Cardiac fibroblast (primary cell): ENCODE results near the gene NGEF.

ENCODE experiments used
- DNase-seq, 2 donors: peaks; one replicate each; pipeline versions ENCODE4 v3.0.0 to v3.0.0-alpha.2; 2010; ENCODE audit warnings: low read depth in 2 of 2
- H3K4me3 ChIP-seq, 2 donors: replicated peaks in 1 of 2; 1 replicate in 1 of 2; 2 replicates in 1 of 2; pipeline ENCODE4 v1.5.1; 2011; ENCODE audit warnings: low read depth in 2 of 2, low read length in 2 of 2, mild to moderate bottlenecking in 2 of 2, moderate library complexity in 1 of 2
- TF ChIP-seq, protein P1 (sequence below): IDR thresholded peaks from one replicate; pipeline ENCODE4 v1.5.1; 2011; ENCODE audit warnings: low read depth, mild to moderate bottlenecking, low read length, inconsistent platforms

NGEF gene

DNA sequence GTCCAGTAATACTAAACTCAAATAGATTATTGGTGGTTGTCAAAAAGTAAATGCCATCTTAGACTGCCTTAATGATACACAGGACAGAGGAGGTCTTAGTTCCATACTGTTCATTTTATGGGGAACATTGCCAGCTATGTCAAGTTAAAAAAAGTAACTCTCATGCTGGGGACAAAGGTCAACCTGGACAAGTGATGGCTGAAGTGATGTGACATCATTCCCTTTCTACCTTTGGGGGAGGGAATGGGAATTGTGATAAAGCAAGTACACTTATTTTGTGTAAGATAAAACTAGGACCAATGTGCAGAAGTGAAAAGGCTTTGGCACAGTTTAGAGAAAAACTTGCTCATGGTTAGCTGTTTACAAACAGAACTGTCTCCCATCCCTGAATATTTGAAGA is 167.0 kb downstream of the NGEF start:
- H3K4me3 ChIP-seq = no peak overlapping the region
- TF ChIP-seq, protein P1, sequence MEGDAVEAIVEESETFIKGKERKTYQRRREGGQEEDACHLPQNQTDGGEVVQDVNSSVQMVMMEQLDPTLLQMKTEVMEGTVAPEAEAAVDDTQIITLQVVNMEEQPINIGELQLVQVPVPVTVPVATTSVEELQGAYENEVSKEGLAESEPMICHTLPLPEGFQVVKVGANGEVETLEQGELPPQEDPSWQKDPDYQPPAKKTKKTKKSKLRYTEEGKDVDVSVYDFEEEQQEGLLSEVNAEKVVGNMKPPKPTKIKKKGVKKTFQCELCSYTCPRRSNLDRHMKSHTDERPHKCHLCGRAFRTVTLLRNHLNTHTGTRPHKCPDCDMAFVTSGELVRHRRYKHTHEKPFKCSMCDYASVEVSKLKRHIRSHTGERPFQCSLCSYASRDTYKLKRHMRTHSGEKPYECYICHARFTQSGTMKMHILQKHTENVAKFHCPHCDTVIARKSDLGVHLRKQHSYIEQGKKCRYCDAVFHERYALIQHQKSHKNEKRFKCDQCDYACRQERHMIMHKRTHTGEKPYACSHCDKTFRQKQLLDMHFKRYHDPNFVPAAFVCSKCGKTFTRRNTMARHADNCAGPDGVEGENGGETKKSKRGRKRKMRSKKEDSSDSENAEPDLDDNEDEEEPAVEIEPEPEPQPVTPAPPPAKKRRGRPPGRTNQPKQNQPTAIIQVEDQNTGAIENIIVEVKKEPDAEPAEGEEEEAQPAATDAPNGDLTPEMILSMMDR = no peak
- no peak for DNase-seq

DNA sequence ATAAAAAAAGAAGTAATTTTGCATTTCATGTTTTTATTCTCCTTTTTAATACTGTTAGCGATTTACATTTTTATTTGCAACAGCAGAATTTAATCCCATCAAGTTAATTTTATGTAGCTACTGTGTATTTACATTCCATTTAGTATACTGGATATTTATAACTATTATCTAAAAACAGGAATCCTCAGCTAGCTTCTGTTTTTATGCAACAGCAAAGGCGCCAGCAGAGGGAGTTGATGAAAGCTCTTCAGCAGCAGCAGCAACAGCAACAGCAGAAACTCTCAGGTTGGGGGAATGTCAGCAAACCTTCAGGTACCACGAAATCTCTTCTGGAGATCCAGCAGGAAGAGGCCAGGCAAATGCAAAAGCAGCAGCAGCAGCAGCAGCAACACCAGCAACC is 169.2 kb downstream of the NGEF start:
- no peak for DNase-seq
- H3K4me3 ChIP-seq = no peak overlapping the region
- TF ChIP-seq, protein P1 = no peak

DNA sequence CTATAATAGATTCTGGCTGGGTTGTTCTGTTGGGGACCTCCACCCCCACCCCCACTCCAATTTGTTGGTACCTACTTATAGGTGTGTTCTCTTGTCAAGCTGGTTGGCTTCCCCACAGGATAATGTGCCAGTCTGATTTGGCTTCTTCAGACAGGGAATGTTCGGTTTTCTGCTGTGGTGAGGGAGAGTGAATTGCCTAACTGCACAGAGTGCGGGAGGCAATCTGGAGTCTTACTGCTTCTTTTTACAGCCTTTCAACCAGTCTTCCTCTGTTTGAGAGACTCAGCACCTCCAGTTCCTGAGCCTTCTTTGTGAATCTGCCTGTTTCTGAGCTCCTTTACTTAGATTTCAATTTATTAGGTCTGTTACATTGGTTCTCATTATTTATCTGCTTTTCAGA is 170.4 kb downstream of the NGEF start:
- TF ChIP-seq, protein P1 = no peak

DNA sequence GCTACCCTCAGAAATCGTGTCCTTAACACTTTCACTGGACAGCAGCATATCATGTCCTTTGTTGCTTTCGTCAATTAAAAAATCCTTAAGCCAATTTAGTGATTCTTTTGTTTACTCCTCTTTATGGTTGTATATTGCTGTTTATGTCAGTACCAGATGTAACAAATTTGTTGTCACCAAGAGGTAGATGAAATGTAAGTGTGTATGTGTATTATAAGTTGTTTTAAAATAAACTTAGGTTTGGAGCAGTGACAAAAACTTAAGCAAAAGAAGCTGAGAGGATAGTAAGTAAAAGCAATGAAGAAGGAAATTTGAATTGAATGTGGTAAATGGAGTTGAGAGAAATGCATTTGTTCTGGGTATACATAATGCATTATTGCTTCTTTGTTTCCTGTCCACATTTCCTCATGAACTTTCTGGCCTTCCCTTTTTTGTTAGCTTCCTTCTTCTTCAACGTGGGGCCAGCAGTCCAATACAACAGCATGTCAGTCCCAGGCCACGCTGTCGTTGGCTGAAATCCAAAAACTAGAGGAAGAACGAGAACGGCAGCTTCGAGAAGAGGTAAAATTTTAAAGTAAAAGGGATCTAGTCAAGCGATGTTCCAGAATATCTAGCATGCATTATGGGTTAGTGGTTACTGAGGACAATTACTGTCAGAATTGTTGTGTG is 173.5 kb downstream of the NGEF start:
- peak in 1 of 2 donors; percentile 23 for DNase-seq
- TF ChIP-seq, protein P1 = no peak
- no peak overlapping the region for H3K4me3 ChIP-seq

More for the DNA sequence above, 170.4 kb downstream of the NGEF start:
- no peak for DNase-seq
- no peak overlapping the region for H3K4me3 ChIP-seq

DNA sequence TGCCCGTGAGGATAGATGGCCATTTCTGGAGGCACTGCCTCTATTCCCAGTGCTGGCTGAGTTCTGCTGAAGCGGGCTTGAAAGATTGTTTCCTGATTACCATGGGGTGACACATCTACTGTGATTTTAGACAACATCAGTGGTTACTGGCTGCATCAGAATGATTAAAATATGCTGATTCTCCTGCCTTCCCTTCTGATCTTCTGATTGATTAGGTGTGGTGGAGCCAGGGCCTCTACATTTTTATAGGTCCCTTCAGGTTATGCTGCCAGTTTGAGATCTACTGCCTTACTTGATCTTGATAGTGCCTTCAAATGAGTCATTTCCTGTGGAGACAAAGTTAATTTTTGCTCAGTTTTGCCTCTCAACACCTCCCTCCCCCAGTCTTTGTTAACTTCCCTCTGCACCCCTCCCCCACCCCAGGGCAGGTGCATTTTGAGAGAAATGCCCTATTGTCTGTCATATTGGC is 174.6 kb downstream of the NGEF start:
- TF ChIP-seq, protein P1 = no peak
- peak in 1 of 2 donors; percentile 20 for DNase-seq
- no peak overlapping the region for H3K4me3 ChIP-seq

DNA sequence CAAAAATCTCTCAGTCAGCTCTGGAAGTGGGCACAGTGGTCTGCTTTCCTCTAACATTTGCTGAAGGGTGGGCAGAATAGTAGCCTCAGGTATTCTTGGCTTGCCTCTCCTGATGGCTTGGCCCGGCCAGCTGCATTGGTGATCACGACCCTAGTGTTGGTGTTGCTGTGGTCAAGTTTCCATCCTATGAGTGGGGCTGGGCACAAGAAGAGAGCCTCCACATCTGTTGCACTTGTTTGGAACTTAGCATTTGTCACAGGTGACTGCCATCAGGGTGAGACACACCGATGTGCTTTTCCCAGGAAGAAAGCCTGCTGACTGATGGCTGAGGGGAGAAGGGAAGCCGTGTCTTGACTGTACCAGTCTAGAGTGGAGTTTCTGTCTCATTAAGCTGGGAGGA is 176.1 kb downstream of the NGEF start:
- TF ChIP-seq, protein P1 = no peak
- no peak overlapping the region for H3K4me3 ChIP-seq
- DNase-seq = no peak
